ENCODE data around the gene SBNO1.

The SBNO1 gene

DNA sequence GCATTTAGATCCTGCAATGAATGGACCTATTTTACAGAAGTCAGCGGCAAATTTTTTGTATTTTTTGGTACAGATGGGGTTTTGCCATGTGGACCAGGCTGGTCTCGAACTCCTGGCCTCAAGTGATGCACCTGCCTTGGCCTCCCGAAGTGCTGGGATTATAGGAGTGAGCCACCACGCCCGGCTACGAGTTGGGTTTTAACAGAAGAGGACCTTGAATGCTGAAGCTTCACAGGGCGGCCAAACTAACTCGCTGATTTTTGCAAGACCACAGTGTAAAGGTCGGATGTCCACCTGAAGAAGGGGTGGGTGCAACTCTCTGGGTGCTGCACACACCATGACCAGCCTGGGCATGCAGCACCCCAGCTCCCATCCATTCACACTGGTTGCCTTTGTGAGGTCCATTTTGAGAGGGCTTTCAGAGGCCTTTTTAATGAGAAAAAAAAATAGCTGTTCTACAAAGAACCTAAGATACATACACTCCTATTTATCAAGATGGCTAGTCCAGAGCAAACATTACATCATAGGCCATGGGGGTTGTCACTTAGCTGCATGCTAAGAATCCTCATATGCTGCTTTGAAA is 71.4 kb downstream of the SBNO1 start:
- no peak for DNase-seq (ENCODE audit: low read depth in 2 of 2)
- TF ChIP-seq, protein P1, sequence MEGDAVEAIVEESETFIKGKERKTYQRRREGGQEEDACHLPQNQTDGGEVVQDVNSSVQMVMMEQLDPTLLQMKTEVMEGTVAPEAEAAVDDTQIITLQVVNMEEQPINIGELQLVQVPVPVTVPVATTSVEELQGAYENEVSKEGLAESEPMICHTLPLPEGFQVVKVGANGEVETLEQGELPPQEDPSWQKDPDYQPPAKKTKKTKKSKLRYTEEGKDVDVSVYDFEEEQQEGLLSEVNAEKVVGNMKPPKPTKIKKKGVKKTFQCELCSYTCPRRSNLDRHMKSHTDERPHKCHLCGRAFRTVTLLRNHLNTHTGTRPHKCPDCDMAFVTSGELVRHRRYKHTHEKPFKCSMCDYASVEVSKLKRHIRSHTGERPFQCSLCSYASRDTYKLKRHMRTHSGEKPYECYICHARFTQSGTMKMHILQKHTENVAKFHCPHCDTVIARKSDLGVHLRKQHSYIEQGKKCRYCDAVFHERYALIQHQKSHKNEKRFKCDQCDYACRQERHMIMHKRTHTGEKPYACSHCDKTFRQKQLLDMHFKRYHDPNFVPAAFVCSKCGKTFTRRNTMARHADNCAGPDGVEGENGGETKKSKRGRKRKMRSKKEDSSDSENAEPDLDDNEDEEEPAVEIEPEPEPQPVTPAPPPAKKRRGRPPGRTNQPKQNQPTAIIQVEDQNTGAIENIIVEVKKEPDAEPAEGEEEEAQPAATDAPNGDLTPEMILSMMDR (IDR thresholded peaks at IDR 0.05; ENCODE audit: low read depth, low read length): no peak
- no peak overlapping the region for H3K4me3 ChIP-seq (replicated peaks in 1 of 2; ENCODE audit: low read depth in 2 of 2, low read length in 2 of 2)

DNA sequence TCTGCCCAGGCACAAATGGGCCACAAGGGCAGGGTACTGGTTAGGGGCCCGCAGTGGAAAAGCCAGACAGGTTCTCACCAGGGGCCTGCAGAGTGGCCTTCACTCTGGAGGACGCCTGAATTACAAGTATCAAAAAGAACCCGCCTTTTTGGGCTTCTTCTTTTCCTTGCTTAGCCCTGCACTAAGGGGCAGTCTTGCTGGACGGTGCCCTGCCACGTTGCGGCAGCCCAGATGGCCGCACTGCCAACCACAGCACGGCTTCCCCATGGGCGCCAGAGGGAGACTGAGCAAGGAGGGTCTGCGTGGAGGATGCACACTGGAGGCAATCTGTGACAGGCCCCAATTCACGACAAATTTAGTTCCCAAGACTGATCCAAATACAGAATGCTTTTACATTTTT is 74.7 kb downstream of the SBNO1 start:
- no peak overlapping the region for H3K4me3 ChIP-seq (replicated peaks in 1 of 2; ENCODE audit: low read depth in 2 of 2, low read length in 2 of 2)
- no peak for DNase-seq (ENCODE audit: low read depth in 2 of 2)
- TF ChIP-seq, protein P1 (IDR thresholded peaks at IDR 0.05; ENCODE audit: low read depth, low read length): no peak

DNA sequence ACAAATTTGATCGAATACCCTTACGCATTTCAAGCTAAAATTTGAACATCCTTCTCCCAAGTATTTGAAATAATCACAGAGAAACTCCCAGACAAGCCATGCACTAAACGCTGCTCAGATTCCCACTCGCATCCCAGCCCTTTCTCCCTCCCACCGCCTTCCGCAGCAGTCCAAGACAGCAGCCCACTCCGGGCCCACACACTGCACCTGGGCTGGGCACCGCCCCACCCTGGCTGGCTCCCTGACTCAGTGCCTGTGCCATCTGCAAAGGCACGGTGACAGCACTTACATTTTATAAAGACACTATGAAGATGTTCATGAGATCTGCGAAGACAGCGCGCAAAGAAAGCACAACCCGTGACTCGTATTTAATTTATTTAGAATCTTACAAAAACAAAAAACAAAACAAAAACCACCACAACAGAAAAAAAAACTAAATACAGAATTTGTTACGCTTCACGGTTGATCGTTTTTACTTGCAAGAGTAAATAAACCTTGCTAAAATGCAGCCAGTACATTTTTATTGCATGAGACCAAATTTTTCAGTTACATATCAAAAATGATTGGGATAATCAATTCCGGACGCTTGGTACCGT is 75.8 kb downstream of the SBNO1 start:
- no peak overlapping the region for H3K4me3 ChIP-seq (replicated peaks in 1 of 2; ENCODE audit: low read depth in 2 of 2, low read length in 2 of 2)
- TF ChIP-seq, protein P1 (IDR thresholded peaks at IDR 0.05; ENCODE audit: low read depth, low read length): no peak
- DNase-seq (ENCODE audit: low read depth in 2 of 2): no peak

DNA sequence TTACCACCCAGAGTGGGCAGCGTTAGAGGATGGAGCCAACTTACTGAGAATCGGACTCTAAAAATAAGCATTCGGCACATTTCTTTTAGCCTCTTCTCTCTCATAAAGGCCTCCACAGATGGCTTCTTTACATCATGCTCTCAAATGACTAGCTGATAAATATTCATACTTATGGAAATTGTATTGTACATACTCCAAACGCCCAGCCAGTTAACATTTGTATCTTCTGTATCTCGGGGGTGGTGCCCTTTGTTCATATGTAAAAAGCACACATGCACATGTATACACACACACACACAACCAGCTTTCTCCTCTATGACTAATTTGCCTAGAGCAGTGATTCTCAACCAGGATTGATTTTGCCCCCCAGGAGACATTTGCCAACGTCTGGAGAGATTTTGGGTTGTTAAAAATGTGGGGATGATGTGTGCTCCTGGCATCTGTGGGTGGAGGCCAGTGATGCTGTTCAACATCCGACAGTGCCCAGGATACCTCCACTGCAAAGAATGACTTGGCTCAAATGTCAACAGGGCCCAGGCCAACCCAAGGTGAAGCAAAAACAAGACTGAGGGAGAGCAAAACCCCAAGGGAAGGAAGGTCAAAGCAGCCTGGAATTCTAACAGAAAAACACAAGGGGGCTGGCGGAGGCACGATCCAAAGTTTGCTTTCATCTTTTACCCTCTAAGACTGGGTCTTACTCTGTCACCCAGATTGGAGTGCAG is 77.8 kb downstream of the SBNO1 start:
- TF ChIP-seq, protein P1 (IDR thresholded peaks at IDR 0.05; ENCODE audit: low read depth, low read length): no peak
- H3K4me3 ChIP-seq (replicated peaks in 1 of 2; ENCODE audit: low read depth in 2 of 2, low read length in 2 of 2): no peak overlapping the region
- DNase-seq (ENCODE audit: low read depth in 2 of 2): no peak

DNA sequence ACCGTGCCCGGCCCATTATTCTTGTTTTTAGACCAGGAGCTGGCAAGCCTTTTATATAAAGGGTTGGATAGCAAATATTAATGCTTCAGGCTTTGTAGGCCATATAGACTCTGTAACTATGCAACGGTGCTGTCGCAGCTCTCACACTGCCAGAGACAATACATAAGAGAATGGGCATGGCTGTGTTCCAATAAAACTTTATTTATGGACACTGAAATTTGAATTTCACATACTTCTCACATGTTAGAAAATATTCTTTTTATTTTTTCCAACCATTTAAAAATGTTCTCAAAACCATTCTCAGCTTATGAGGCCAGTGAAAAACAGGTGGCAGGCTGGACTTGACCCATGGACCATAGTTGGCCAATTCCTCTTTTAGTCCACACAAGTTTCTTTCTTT is 80.0 kb downstream of the SBNO1 start:
- DNase-seq (ENCODE audit: low read depth in 2 of 2): no peak
- H3K4me3 ChIP-seq (replicated peaks in 1 of 2; ENCODE audit: low read depth in 2 of 2, low read length in 2 of 2): no peak overlapping the region
- TF ChIP-seq, protein P1 (IDR thresholded peaks at IDR 0.05; ENCODE audit: low read depth, low read length): no peak

DNA sequence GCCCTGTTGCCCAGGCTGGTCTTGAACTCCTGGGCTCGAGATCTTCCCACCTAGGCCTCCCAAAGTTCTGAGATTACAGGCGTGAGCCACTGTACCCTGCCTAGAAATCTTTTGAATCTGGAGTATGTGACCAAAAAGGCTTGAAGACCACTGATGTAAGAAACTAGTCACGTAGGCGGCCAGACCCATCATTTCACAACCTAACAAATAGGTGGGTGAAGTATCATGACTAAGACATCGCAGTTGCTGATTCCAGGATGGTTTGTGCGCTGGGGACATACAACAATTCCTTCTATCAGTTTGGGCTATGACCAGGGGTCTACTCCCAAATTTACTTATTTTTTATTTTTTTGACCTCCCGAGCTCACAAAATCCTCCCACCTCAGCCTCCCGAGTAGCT is 81.2 kb downstream of the SBNO1 start:
- TF ChIP-seq, protein P1 (IDR thresholded peaks at IDR 0.05; ENCODE audit: low read depth, low read length): no peak
- DNase-seq (ENCODE audit: low read depth in 2 of 2): no peak
- no peak overlapping the region for H3K4me3 ChIP-seq (replicated peaks in 1 of 2; ENCODE audit: low read depth in 2 of 2, low read length in 2 of 2)

All from cardiac fibroblast (primary cell).